Nephron (organoid): ENCODE measurements around the gene ARMC2.
"Not testable (repeated sequence)": the region's sequence is repeated elsewhere in the genome, so short reads cannot be mapped to it uniquely, and the experiment has no call there.

Source experiments
- H3K27ac Mint-ChIP-seq, 3 experiments: 2 replicates each; pipeline ENCODE4 v1.8.0; 2020; ENCODE audit warnings: mixed read lengths in 3 of 3, mild to moderate bottlenecking in 2 of 3, moderate library complexity in 1 of 3
- H3K27me3 Mint-ChIP-seq: 2 replicates; pipeline ENCODE4 v1.8.0; 2021; ENCODE audit warnings: low read depth, mild to moderate bottlenecking, moderate library complexity, mixed read lengths
- H3K36me3 Mint-ChIP-seq: 2 replicates; pipeline ENCODE4 v1.8.0; 2020; ENCODE audit warnings: low read depth, mixed read lengths
- H3K4me1 Mint-ChIP-seq: 2 replicates; pipeline ENCODE4 v1.8.0; 2020; ENCODE audit warnings: mixed read lengths
- H3K4me3 Mint-ChIP-seq, 3 experiments: 2 replicates each; pipeline ENCODE4 v1.8.0; 2020; ENCODE audit warnings: mild to moderate bottlenecking in 3 of 3, mixed read lengths in 3 of 3, moderate library complexity in 2 of 3
- H3K9me3 Mint-ChIP-seq: 2 replicates; pipeline ENCODE4 v1.8.0; 2020; ENCODE audit warnings: mixed read lengths
- CTCF ChIP-seq, 3 experiments: fragments of 200-600 bp; sonication (generic); IDR thresholded peaks; one replicate each; pipeline ENCODE4 v1.5.0; 2021; ENCODE audit warnings: antibody characterized with exemption in 3 of 3; ENCODE audit not compliant: unreplicated experiment in 3 of 3

ARMC2 gene

GRCh38 chr6:108807928-108808327 is 40.3 kb upstream of the ARMC2 start:
- Mint-ChIP-seq H3K9me3 (no peaks in the 10 kb centered on the region), H3K4me1 (peaks cover 39% of the 10 kb centered on the region), H3K4me3 (no peak overlapping the region), H3K36me3 (no peaks in the 10 kb centered on the region), H3K27me3 (no peaks in the 10 kb centered on the region), H3K27ac (peak overlapping the region in 1 of 3 experiments; percentile 20)
- TF ChIP-seq CTCF (IDR thresholded peaks at IDR 0.05; ENCODE audit: unreplicated experiment in 3 of 3), result no peak

DNA sequence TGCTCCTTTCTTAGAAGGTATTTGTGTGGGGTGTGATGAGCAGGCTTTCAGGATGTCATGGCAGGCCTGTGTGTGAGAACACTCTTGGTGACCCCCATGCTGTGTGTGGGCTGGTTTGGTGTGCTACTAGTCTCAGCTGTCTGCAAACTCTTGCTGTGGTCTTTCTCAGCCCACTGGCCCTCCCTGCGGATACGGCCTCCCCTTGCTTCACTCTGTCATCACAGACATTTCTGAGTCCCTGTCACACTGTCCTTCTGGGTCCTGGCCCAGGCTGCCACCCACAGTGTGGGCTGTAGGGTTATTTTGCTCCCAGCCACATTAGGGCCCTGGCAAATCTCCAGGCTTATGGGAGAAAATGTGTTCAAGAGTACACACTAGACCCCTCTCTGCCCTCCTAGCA is 39.0 kb upstream of the ARMC2 start:
- H3K4me3 Mint-ChIP-seq, result no peak overlapping the region
- H3K27me3 Mint-ChIP-seq, result peaks cover under 1% of the 10 kb centered on the region
- peaks cover 6% of the 10 kb centered on the region for H3K9me3 Mint-ChIP-seq
- H3K36me3 Mint-ChIP-seq, result no peaks in the 10 kb centered on the region
- no peak for TF ChIP-seq CTCF (IDR thresholded peaks at IDR 0.05; ENCODE audit: unreplicated experiment in 3 of 3)
- H3K27ac Mint-ChIP-seq, result peak overlapping the region in 1 of 3 experiments; percentile 40
- peaks cover 39% of the 10 kb centered on the region for H3K4me1 Mint-ChIP-seq

DNA sequence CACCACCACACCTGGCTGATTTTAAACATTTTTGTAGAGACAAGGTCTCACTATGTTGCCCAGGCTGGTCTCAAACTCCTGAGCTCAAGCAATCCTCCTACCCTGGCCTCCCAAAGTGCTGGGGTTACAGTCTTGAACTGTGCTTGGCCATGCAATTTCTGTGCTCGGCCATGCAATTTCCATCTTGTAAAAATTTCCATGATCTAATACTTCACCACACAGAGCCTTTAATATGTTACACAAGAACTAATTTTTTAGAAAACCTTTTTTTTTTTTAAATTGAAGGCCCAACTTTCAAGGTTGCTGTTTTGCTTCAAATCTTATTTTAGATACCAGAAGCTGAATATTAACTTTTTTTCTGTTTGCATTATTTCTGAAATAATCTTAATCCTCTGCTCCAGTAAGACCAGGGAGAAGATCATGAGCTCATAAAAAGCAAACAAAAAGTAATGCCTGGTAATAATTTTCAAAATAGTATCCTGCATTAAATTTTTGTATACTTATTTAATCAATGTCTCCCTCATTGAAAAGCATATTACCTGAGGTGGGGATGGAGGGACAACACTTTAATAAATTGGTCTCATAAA is 38.1 kb upstream of the ARMC2 start:
- Mint-ChIP-seq H3K4me3 (no peak overlapping the region), H3K4me1 (peaks cover 36% of the 10 kb centered on the region)
- TF ChIP-seq CTCF (IDR thresholded peaks at IDR 0.05; ENCODE audit: unreplicated experiment in 3 of 3), result no peak

DNA sequence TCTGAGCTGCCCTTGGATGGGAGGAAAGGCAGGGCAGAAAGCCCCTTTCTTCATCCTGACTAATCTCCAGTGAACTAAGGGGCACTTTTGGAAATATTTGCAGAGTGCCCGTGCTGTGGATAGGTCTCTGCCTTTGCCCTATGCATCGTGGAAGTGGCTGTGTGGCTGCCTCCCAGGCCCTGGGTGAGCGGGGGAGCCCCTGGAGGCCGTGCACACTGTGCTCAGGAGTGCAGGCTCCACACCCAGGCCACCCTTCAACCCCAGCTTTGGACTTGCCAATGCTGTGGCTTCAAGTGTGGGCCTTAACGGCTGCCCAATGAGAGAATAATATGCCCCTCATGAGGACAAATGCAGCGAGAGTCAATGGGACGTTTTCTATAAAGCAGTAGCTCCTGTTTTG is 36.7 kb upstream of the ARMC2 start:
- no peak overlapping the region for H3K4me3 Mint-ChIP-seq
- H3K27ac Mint-ChIP-seq, result no peak overlapping the region
- no peak for TF ChIP-seq CTCF (IDR thresholded peaks at IDR 0.05; ENCODE audit: unreplicated experiment in 3 of 3)
- H3K36me3 Mint-ChIP-seq, result peaks cover 9% of the 10 kb centered on the region
- peaks cover 4% of the 10 kb centered on the region for H3K27me3 Mint-ChIP-seq
- peaks cover 23% of the 10 kb centered on the region for H3K4me1 Mint-ChIP-seq
- peaks cover 23% of the 10 kb centered on the region for H3K9me3 Mint-ChIP-seq

More for the DNA sequence above, 38.1 kb upstream of the ARMC2 start:
- H3K9me3 Mint-ChIP-seq, result peaks cover 12% of the 10 kb centered on the region
- peaks cover 4% of the 10 kb centered on the region for H3K27me3 Mint-ChIP-seq
- H3K36me3 Mint-ChIP-seq, result no peaks in the 10 kb centered on the region
- H3K27ac Mint-ChIP-seq, result peak overlapping the region in 1 of 3 experiments; percentile 9

GRCh38 chr6:108813218-108813617 is 35.0 kb upstream of the ARMC2 start:
- not testable (repeated sequence) for H3K4me3 Mint-ChIP-seq, H3K27ac Mint-ChIP-seq
- peaks cover 11% of the 10 kb centered on the region for H3K27me3 Mint-ChIP-seq
- peaks cover 38% of the 10 kb centered on the region for H3K9me3 Mint-ChIP-seq
- H3K36me3 Mint-ChIP-seq, result peaks cover 23% of the 10 kb centered on the region
- peaks cover 12% of the 10 kb centered on the region for H3K4me1 Mint-ChIP-seq

DNA sequence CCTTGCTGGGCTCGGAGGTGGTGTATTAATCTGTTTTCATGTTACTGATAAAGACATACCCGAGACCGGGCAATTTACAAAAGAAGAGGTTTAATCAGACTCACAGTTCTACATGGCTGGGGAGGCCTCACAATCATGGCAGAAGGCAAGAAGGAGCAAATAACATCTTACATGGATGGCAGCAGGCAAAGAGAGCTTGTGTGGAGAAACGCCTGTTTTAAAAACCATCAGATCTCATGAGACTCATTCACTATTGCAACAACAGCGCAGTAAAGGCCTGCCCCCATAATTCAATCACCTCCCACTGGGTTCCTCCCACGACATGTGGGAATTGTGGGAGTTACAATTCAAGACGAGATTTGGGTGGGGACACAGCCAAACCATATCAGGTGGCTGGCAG is 30.9 kb upstream of the ARMC2 start:
- H3K4me3 Mint-ChIP-seq, H3K27ac Mint-ChIP-seq, H3K4me1 Mint-ChIP-seq: not testable (repeated sequence)
- peaks cover 11% of the 10 kb centered on the region for H3K27me3 Mint-ChIP-seq
- peaks cover 48% of the 10 kb centered on the region for H3K9me3 Mint-ChIP-seq
- peaks cover 30% of the 10 kb centered on the region for H3K36me3 Mint-ChIP-seq

GRCh38 chr6:108820006-108820405 is 28.2 kb upstream of the ARMC2 start:
- Mint-ChIP-seq H3K9me3 (peaks cover 41% of the 10 kb centered on the region), H3K36me3 (peaks cover 30% of the 10 kb centered on the region), H3K27ac (no peak overlapping the region), H3K27me3 (peaks cover 8% of the 10 kb centered on the region), H3K4me3 (no peak overlapping the region), H3K4me1 (no peaks in the 10 kb centered on the region)
- TF ChIP-seq CTCF (IDR thresholded peaks at IDR 0.05; ENCODE audit: unreplicated experiment in 3 of 3), result no peak
